Renal cortical epithelial cell (primary cell): ENCODE data around the gene NPR2. TPM values are rescaled to one million over a fixed set of nuclear protein-coding genes. Genes with fewer than 3 reads are reported as not detected.

Experiments
- DNase-seq: peaks from one replicate; pipeline ENCODE4 v3.0.0-alpha.2; 2011; ENCODE audit warnings: low read depth
- total RNA-seq: library from RNA; depleted of rRNA; stranded (reverse); fragments of >200 nt; gene quantifications from 2 replicates; pipeline ENCODE4 v1.2.3, GENCODE V29; 2014

Gene NPR2
- total RNA-seq, 1 donor from 2014 or later, result 35.6 TPM

DNA sequence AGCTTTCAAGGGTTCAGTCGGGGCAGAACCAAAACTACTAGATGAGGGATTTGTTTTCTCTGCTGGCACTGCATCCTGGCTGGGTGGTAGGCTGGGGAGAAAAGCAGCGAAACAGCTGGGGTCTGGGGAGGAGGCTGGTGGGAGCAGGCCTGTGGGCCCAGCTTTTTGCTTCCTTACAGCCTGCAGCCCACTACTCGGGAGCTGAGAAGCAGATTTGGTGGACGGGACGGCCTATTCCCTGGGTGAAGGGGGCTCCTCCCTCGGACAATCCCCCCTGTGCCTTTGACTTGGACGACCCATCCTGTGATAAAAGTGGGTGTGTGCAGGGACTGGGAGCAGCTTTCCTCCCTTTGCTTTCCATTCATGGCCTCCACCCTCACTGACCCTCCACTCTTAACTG is 9.1 kb downstream of the NPR2 start:
- DNase-seq, result no peak

DNA sequence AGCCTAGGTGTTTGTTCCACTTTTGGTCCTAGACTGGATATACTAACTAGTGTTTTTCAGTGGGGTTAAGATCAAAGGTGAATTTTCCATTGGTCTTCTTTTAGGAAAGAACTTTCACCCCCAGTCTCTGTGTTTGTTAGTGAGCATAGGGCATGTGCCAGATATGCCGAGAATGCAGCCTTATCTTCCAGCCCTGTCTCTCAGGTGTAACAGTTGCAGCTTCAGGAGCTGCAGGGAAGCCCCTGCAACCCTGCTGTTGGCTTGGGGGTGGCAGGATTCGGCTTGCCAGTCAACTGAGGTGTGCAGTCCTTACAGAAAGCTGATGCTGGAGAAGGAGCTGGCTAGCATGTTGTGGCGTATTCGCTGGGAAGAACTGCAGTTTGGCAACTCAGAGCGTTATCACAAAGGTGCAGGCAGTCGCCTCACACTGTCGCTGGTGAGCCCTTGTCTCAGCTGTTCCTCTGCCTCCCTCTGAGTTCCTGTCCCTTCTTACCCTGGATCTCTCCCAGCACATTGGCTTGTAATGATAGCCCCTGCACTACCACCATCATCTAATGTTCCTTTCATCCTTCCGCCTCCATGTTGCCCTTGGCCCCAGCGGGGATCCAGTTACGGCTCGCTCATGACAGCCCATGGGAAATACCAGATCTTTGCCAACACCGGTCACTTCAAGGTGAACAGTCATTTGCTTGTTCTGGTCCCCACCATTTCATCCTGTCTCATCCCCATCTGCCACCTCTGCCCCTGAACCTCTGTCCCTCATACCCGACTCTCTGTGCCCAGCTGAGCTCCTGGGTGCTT is 10.1 kb downstream of the NPR2 start:
- DNase-seq, result no peak

DNA sequence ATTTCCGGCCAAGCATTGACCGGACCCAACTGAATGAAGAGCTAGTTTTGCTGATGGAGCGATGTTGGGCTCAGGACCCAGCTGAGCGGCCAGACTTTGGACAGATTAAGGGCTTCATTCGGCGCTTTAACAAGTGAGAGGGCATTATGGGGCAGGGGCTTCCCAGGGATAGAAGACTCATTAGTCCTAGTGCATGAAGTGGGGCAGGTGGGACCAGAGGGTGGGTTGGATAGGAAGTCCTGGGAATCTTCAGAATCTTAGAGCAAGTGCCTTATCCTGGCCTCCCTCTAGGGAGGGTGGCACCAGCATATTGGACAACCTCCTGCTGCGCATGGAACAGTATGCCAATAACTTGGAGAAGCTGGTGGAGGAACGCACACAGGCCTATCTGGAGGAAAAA is 14.7 kb downstream of the NPR2 start:
- no peak for DNase-seq

DNA sequence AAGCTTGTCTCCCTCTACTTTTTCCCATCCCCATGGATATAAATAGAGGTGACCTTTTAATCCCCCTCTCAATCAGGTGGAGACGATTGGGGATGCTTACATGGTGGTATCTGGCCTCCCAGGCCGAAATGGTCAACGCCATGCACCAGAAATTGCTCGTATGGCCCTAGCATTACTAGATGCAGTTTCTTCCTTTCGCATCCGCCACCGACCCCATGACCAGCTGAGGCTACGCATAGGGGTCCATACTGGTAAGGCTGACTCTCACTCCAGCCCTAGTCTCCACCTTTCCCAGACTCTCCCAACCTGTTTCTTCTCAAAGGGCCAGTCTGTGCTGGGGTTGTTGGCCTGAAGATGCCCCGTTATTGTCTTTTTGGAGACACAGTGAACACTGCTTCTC is 17.0 kb downstream of the NPR2 start:
- DNase-seq, result no peak

DNA sequence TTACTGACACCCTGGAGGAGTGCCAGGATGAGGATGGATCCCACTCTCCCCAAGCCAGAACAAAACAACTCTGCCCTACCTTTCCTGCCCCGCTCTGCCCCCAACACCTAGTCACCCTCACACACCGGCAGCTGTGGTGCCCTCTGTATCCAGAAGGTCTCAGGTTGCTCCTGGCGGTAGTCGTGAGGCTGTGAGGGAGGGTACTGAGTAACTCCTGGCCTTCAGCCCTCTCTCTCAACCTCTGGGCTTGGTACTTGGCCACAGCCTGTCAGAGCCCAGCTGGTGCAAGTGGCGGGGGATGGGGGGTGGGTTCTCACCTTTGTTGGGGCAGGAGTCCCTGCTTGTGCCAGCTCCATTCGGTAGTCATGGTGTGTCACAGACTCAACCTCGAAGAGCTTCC is 18.7 kb downstream of the NPR2 start:
- DNase-seq, result no peak

DNA sequence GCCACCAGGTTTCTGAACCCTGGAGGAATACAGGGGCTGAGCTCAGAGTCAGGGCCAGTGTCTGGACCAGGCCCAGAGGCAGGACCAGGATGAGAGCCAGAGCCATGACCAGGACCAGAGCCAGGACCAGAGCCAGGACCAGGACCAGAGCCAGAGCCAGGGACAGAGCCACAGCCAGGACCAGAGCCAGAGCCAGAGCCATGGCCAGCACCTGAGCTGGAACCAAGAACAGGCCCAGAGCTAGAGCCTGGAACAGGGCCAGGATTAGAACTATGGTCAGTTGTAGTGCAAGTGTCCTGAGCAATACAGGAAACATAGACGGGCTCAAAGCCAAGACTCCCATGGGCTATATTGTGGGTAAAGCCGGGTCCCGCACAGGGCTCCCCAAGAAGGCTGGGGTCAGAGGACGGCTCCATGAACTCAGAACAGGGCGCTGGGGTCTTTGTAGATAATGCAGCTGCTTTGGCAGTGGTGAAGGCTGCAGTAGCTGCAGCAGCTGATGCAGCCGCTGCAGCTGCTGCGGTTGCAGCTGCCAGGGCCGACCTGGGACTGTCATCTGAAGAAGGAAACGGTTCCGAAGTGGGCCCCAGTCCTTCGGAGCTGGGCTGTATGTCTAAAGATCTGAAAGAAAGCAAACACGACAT is 20.1 kb downstream of the NPR2 start:
- DNase-seq, result no peak

DNA sequence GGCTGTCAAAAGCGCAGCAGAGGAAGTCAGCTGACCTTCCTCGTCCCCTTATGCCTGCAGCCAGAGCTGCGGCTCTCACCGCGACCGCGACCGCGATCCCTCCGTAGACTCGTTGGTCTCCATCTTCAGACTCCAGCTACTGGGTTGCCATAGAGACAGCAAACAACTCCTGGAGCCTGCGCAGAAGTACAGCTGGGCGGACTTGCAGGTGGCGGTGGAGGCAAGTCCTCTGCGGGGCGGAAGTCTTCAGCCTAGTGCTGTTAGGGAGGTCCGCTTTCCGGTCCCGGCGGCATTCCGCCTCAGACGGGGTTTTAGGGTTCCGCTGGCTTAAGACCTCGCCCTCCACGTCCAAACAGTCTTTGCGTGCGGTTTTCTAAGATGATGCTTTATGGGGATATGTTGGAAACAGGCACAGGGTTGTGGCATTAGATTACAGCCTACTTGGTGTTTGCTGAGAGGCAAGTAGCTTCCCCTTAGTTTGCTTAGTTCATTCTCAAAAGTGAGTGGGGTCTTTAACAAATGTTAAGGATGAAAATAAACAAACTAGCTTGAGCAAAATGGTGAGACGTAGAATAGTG is 20.7 kb downstream of the NPR2 start, which contains the start of gene SPAG8:
Gene SPAG8, minus strand, starts transcription at position 238 of the 578 bp plus-strand sequence. Its CDS starts 115 bp downstream, at position 123.
- peak; percentile 96 for DNase-seq

DNA sequence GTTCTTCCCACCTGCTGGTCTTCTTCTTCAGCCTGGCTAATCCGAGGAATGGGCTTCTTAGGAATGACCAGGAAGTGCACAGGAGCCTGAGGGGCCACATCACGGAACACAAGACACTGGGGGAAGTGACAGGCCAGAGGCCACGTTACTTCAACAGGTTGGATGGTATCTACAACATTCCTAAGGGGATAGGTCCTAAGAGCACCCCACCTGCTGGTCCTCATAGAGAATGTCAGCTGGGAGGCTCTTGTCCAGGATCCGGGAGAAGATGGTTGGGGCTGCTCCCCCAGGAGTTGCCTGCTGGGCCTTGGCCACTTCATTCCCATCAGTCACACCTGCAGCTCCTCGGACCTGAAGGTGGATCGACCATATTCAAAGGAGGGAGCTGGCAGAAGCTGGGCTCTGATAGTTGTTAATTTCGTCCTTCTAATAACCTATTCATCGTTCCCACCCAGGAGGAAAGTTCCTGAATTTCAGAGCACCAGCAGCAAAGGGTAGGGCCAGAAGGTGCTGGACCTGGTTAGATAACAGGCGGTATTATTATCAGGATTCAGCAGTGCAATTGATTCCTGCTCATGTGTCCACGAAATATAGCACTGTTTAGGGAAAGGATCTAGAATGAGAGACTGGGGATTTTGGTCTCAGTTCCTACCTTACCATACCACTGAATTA is 22.2 kb downstream of the NPR2 start:
- peak; percentile 50 for DNase-seq

DNA sequence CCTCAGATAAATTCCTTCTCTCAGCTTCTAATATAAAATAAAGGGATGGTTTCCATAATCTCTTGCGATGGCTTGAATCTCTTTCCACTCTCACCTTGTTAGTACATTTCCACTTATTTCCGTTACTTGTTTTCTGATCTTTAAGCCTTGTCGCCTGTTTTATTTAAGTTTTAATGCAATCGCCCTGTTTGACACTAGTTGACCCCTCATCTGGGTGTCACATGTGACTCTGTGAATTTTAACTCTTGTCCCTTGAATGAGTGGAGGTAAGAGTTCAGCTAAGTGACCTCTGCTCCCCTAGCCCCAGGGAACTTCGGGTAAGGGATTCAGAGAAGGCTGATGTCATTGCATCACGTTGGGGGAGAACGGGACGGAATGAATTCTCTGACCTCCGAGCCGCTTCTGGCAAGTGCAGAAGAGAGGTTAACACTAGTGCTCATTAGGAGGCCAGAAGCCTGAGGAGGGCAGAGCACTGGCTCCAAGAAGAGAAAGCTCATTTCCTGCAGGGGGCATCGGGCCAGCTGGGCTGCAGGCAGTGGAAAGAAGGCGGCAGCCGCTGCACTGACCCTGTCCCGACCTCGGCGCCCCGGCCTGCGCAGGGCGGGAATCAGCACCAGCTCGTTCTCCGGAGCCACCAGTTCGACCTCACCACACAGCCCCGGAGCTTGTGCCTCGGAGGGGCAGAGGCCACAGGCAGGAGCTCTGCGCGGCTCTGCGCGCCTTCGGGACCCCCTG is 22.9 kb downstream of the NPR2 start:
- DNase-seq, result peak; percentile 56

DNA sequence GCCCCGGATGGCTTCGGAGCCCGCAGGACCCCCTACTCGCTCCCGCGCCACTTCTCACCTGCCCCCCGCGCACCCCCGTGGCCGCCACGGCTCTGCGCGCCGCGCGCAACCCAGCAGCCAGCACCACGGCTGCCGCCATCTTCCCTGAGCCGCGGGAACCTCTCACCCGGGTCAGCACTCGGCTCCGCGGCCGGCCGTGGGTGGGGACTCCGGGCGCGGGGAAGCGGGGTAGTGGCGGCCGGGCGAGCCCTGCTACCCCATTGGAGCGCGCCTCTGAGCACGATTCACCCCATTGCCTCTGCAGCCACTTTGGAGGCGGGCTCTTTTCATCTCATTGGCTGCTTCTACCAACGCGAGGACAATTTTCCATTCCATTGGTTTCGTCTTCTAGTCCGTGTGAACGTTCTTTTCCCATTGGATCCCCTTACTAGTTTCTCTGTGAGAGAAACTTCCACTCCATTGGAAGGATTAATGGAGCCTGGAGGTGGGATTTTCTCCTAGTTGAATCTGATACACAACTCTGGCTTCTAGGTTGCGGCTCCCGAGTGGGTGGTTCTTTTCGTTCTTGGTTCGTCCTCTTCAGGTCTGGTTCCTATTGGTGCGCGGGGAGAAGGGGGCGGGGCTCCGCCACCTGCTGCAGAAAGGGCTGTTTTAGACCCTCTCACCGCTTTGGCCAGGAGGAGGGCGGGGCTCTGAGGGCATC is 23.6 kb downstream of the NPR2 start, which contains the start of gene HINT2:
Gene HINT2, minus strand, starts transcription at position 202 of the 703 bp plus-strand sequence. Its CDS starts 63 bp downstream, at position 139.
- DNase-seq, result peak; percentile 98

DNA sequence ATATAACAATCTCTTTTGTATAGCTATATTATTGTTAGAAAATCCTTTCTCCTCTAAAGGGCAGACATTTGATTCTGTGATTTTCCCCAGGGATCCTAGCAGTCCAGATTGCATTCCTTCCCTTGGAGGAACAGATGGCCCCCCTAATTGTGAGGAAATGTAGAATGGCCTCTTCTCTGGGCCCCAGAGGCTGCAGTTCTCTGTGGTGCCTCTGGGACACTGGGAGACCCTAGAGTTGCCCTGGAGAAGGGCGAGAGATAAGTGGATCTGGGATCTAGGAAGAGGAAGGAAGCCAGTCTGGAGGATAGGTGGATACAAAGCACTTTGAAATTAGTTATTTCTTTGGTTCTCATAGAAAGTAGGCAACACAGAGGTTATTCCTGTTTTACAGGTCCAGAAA is 25.3 kb downstream of the NPR2 start:
- DNase-seq, result no peak

DNA sequence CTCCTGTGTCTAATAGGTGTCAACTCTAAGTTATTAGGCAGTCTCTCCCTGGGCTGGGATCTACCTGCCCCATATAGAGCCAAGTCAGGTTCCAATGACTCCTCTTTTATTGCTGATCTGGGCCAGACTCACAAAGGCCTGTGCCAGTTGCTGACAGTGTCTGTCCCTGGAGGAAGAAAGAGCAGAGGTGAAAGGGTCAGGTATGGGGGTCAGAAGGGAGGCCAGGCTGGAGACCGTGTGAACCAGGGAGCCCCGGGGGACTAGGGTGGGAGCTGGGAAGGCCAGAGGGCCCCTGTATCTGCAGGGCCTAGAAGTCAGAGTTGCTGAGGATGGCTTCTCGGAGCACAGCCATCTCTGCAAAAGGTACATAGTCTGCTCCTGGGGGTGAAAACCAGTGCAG is 26.9 kb downstream of the NPR2 start:
- no peak for DNase-seq

DNA sequence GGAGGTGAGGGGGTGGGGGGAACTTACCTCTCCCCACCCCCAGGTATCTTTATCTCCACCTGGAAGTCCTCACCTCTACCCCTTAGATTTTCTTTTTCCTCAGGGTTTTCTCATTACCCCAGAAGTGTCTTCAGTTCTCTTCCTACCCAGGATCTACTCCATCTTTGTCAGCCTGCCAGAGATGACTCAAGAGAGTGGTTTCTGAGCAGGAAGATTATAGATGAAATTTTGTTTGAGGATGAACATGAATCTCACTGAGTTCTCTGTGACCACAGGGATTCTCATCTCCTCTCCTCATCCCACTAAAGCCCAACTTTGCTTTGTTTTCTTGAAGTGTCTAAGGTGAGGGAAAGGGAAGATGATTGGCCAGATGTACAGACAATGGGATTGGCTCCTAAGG is 28.7 kb downstream of the NPR2 start:
- DNase-seq, result no peak

DNA sequence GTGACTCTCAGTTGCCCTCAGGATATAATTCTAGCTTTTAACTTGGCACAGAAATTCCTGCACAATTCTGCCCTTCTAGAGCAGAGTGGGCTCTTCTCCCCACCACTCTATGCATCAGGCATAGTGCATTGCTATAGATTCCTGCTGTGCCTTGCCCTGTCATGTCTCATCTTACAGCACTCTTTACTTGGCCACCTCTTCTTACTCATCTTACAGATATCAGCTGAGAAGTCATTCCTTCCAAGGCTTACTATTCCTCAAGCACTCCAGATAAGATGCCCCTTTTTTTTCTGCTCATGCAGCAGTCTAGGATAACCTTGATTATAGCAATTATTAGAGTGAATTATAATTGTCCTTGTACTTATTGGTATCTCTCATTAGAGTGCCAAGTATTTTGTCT is 31.5 kb downstream of the NPR2 start:
- DNase-seq, result no peak

DNA sequence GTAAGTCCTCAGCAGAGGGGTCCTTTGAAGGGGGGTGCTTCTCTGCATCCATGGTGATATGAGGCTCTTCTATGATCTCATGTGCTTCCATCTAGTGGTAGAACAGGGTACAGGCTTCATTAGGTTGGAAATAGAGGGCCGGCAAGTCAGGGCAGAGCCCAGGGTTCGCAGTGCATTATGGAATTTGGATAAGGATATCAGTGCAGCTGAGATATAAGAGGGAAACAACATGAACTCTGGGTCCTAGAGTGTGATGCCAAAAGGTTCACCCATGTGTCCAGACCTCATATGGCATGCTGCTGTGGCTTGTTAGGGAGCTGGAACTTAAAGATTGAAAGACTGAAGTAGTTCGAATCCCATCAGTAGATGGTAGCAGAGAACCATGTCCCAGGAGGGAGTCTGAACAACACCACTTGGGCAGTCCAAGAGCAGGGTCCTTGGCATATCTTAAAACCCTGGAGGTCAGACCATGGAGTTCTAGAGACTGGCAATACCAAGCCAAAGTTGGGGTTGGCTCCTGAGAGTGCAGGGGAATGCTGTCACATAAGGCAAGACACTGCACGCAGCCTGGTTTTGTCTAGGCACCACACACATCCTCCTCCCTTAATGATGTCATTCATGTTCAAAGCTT is 34.8 kb downstream of the NPR2 start:
- DNase-seq, result peak; percentile 67

DNA sequence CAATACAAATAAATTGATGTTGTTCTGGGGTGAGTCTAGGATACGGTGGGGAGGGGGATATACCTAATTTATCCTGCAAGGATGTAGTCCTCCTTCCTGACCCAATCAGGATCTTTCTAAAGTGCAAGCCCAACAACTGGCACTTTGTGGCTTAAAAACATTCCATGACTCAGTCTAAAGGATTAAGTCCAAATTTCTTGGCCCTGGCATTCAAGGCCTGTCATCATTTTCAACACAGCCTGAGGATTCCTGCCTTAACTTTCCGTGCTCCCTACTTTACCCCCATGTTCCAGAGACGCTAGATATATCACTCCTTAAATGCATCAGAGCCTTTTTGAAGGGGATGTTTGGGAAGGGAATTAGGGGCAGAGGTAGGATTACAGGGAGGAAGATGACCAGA is 36.1 kb downstream of the NPR2 start:
- DNase-seq, result peak; percentile 30

DNA sequence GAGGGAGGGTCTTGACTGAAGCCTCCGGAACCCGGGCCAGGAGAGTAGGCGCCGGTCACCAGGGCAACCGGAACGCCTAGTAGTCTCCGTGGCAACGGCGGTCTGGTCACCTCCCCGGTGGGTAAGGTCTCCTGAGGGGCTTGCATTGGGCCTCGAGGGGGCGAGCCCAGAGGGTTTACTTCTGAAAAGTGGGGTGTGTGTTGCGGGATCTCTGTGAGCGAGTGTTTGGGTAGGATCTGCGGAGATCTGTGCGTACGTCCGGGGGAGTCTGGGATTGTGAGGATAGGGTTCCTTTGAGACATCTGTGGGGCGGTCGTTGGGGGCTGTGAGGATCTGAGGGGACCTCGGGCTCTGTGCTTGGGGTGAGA is 37.3 kb downstream of the NPR2 start, which contains the start of gene FAM221B:
Gene FAM221B, minus strand, starts transcription at position 17 of the 368 bp plus-strand sequence. CDS start 2,571 bp downstream, outside the sequence.
- DNase-seq, result no peak

DNA sequence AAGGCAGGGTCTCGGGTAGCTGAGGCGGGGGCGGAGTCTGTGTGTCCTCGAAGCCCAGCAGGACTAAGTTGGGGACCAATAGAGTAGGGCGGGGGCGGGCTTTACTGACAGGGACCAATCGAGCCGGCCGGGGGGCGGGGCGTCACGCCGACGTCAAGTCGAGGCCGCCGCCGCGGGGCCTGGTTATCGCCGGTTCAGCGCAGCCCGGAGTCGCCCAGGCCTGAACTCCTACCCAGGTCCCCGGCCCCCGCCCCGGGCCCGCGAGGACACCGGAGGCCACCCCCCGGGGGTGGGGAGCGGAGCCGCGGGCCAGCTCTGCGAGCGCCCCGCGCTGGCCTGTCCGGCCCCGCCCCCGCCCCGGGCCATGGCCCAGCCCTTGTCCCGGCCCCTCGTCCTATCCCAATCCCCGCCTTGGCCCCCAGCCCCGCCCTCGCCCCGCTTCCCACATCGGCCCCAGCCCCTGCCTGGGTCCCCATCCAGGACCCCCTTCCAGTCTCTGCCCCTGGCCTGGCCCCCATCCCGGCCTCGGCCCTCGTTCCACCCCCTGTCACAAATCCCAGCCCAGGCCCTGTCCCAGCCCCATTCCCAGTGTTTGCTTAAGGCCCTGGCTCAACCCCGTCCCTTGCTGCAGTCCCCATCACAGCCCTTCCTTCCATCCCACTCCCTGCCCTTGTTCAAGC is 37.8 kb downstream of the NPR2 start, which contains the start of gene TMEM8B:
Gene TMEM8B, plus strand, starts transcription at position 145 of the 680 bp plus-strand sequence. Its CDS starts 220 bp downstream, at position 365.
- peak; percentile 81 for DNase-seq

DNA sequence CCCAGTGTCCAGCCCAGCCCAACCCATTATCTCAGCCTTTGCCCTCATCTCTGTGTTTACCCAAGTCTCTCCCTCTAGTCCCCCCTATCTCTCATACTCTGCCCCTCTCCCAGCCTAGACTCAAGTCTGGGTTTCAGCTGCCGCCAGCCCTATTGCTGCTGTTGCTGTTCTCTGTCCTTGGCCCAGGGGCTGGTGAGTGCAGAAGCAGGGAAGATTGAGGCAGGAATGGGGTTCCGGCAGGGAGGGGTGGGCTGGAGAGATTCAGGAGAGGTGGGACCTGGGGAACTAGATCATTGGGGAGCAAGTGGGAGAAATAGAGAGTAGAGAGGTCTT is 38.3 kb downstream of the NPR2 start:
- DNase-seq, result no peak

DNA sequence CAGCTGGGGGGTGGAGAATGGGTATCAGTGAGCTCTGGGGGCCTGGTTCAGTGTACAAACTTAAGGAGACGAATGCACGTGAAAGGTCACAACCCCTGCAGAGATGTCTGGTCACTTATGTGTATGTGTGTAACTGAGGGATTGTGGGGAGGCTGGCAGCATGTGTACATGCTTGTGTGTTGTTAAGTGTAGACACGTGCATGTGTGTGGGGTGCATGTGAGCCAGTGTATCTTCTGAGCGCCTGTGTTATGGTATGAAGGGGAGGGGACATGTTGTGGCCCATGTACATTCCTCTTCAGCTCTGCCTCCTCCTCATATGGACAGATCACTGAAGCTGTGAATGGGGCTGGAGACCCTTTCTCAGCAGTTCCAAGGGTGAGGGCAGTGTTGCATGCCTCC is 39.6 kb downstream of the NPR2 start:
- DNase-seq, result no peak
